ENCODE data around the gene TBXAS1. TPM values are rescaled to one million over a fixed set of nuclear protein-coding genes. Genes with fewer than 3 reads are reported as not detected.

Gene TBXAS1
- total RNA-seq, 2 donors from 2014 or later = 12.0 to 17.0 TPM

GRCh38 chr7:139989366-139990141 lies 160.5 kb downstream of the TBXAS1 start:
- Histone ChIP-seq H3K9ac (ENCODE audit: low read depth in 2 of 2, low read length in 2 of 2) (no peak overlapping the region), H3K36me3 (no peaks in the 10 kb centered on the region), H3K27me3 (no peaks in the 10 kb centered on the region), H3K4me3 (no peak overlapping the region), H3K4me1 (no peaks in the 10 kb centered on the region), H3K27ac (no peak overlapping the region), H3K9me3 (no peaks in the 10 kb centered on the region)
- intact Hi-C loops (cut with DNase I) = loop anchor here (10.0 kb wide), 1 partner anchor 55 kb away; no protein-coding TSS in a partner anchor
- DNase-seq = no peak
- no peak for TF ChIP-seq CTCF (IDR thresholded peaks at IDR 0.05)

GRCh38 chr7:139990142-139990535 lies 161.1 kb downstream of the TBXAS1 start:
- Histone ChIP-seq H3K27me3 (no peaks in the 10 kb centered on the region), H3K4me1 (no peaks in the 10 kb centered on the region), H3K27ac (no peak overlapping the region), H3K36me3 (no peaks in the 10 kb centered on the region), H3K9me3 (no peaks in the 10 kb centered on the region), H3K9ac (ENCODE audit: low read depth in 2 of 2, low read length in 2 of 2) (no peak overlapping the region), H3K4me3 (no peak overlapping the region)
- DNase-seq = no peak
- no peak for TF ChIP-seq CTCF (IDR thresholded peaks at IDR 0.05)
- intact Hi-C loops (cut with DNase I) = loop anchor here (10.0 kb wide), 1 partner anchor 55 kb away; no protein-coding TSS in a partner anchor

- no peaks in the 10 kb centered on the region for H3K27me3 ChIP-seq
- no peaks in the 10 kb centered on the region for H3K9me3 ChIP-seq
- H3K4me3 ChIP-seq = no peak overlapping the region
- no peaks in the 10 kb centered on the region for H3K4me1 ChIP-seq
- no peak for TF ChIP-seq CTCF (IDR thresholded peaks at IDR 0.05)
- no peak overlapping the region for H3K27ac ChIP-seq
- no peaks in the 10 kb centered on the region for H3K36me3 ChIP-seq
- no peak for DNase-seq
- H3K9ac ChIP-seq (ENCODE audit: low read depth in 2 of 2, low read length in 2 of 2) = no peak overlapping the region
- intact Hi-C loops (cut with DNase I) = loop anchor here (10.0 kb wide), 1 partner anchor 56 kb away; no protein-coding TSS in a partner anchor
These were observed 161.7 kb downstream of the TBXAS1 start for GRCh38 chr7:139990571-139991268.

GRCh38 chr7:139991269-139991666 lies 162.2 kb downstream of the TBXAS1 start:
- Histone ChIP-seq H3K9ac (ENCODE audit: low read depth in 2 of 2, low read length in 2 of 2) (no peak overlapping the region), H3K9me3 (no peaks in the 10 kb centered on the region), H3K36me3 (no peaks in the 10 kb centered on the region), H3K27ac (no peak overlapping the region), H3K4me3 (no peak overlapping the region), H3K27me3 (no peaks in the 10 kb centered on the region), H3K4me1 (no peaks in the 10 kb centered on the region)
- DNase-seq = no peak
- TF ChIP-seq CTCF (IDR thresholded peaks at IDR 0.05) = no peak
- intact Hi-C loops (cut with DNase I) = loop anchor here (10.0 kb wide), 1 partner anchor 56 kb away; no protein-coding TSS in a partner anchor

- H3K36me3 ChIP-seq = no peaks in the 10 kb centered on the region
- DNase-seq = no peak
- H3K4me3 ChIP-seq = no peak overlapping the region
- H3K9me3 ChIP-seq = no peaks in the 10 kb centered on the region
- no peak overlapping the region for H3K9ac ChIP-seq (ENCODE audit: low read depth in 2 of 2, low read length in 2 of 2)
- no peaks in the 10 kb centered on the region for H3K27me3 ChIP-seq
- intact Hi-C loops (cut with DNase I) = loop anchor here (10.0 kb wide), 1 partner anchor 57 kb away; no protein-coding TSS in a partner anchor
- no peak for TF ChIP-seq CTCF (IDR thresholded peaks at IDR 0.05)
- no peaks in the 10 kb centered on the region for H3K4me1 ChIP-seq
- no peak overlapping the region for H3K27ac ChIP-seq
These were observed 162.8 kb downstream of the TBXAS1 start for GRCh38 chr7:139991911-139992310.
